Kidney (tissue), 14 donors: ENCODE data around the gene SH3PXD2A. TPM values are rescaled to one million over a fixed set of nuclear protein-coding genes. Genes with fewer than 3 reads are reported as not detected.
A peak's percentile ranks its signal among the peaks of the same experiment; 100 is the strongest.

Source experiments
- DNase-seq, 5 donors: peaks; one replicate each; pipeline ENCODE4 v3.0.0-alpha.2; 2013 to 2020
- FAIRE-seq: peaks from 2 replicates; lab custom pipeline; 2012; peaks lifted over from hg19 to GRCh38; lab: Jason Lieb, UNC
- H3K27ac ChIP-seq, 2 donors: one replicate each; pipeline ENCODE4 v1.7.0; 2013; ENCODE audit warnings: low read depth in 2 of 2, low read length in 2 of 2, inconsistent platforms in 1 of 2
- H3K27me3 ChIP-seq: one replicate; pipeline ENCODE4 v1.7.1; 2013; ENCODE audit warnings: low read length, inconsistent platforms; ENCODE audit not compliant: control insufficient read depth, insufficient read depth
- H3K36me3 ChIP-seq, 3 donors: one replicate each; pipeline versions ENCODE4 v1.7.0 to v1.7.1; 2013; ENCODE audit warnings: low read length in 3 of 3, control low read depth in 1 of 3, inconsistent platforms in 1 of 3; ENCODE audit not compliant: insufficient read depth in 3 of 3, control insufficient read depth in 2 of 3
- H3K4me1 ChIP-seq, 3 donors: one replicate each; pipeline versions ENCODE4 v1.7.0 to v1.7.1; 2013; ENCODE audit warnings: low read length in 3 of 3, inconsistent platforms in 1 of 3, low read depth in 1 of 3; ENCODE audit not compliant: control insufficient read depth in 2 of 3, insufficient read depth in 2 of 3
- H3K4me3 ChIP-seq, 3 donors: one replicate each; pipeline versions ENCODE4 v1.7.0 to v1.8.1; 2013; ENCODE audit warnings: low read length in 3 of 3, control low read depth in 1 of 3, inconsistent platforms in 1 of 3
- H3K9ac ChIP-seq, 3 donors: one replicate each; pipeline versions ENCODE4 v1.7.0 to v1.7.1; 2013; ENCODE audit warnings: low read length in 3 of 3, control low read depth in 1 of 3, inconsistent platforms in 1 of 3
- H3K9me3 ChIP-seq, 3 donors: one replicate each; pipeline versions ENCODE4 v1.7.0 to v1.7.1; 2013; ENCODE audit warnings: low read length in 3 of 3, control low read depth in 1 of 3, inconsistent platforms in 1 of 3; ENCODE audit not compliant: control insufficient read depth in 2 of 3, insufficient read depth in 1 of 3
- intact Hi-C: fragments of 100-400 bp; cut with DNase I; formaldehyde crosslinking; loops from one replicate; pipeline ENCODE4 v1.11.1; 2022
- polyA plus RNA-seq: library from polyadenylated mRNA; stranded (reverse); fragments of 350-450 nt; fragmentation: Illumina TruSeq; extraction: RNeasy Lipid Tissue Mini Kit (QIAGEN cat#74804); gene quantifications from one replicate; pipeline ENCODE4 v1.2.3, GENCODE V29; 2014; ENCODE audit warnings: low read depth, low replicate concordance; ENCODE audit not compliant: insufficient read depth
- total RNA-seq: library from RNA; stranded (reverse); fragmentation: NEBNext Ultra II Directional; extraction: Animal tissue kit (Norgen Biotek cat#: 25700); gene quantifications from one replicate; pipeline ENCODE4 v1.2.1, GENCODE V29; 2021
- TF ChIP-seq, protein P1 (sequence below): IDR thresholded peaks from 3 replicates; pipeline ENCODE4 v1.5.1; 2012; ENCODE audit warnings: mild to moderate bottlenecking, moderate library complexity, borderline replicate concordance; ENCODE audit not compliant: insufficient read depth; ENCODE audit errors: extremely low read depth
- donor health status: control.
- donor health status: control.
- donor health status: control.
- donor health status: control.
- donor health status: control.
- donor health status: DM: yes; HTN: yes; CAD: no.
- donor health status: Normal renal cell carcinoma (clear cell type).

The SH3PXD2A gene
- total and polyA plus RNA-seq, 2 donors from 2014 or later, result 2.4 to 20.1 TPM

DNA sequence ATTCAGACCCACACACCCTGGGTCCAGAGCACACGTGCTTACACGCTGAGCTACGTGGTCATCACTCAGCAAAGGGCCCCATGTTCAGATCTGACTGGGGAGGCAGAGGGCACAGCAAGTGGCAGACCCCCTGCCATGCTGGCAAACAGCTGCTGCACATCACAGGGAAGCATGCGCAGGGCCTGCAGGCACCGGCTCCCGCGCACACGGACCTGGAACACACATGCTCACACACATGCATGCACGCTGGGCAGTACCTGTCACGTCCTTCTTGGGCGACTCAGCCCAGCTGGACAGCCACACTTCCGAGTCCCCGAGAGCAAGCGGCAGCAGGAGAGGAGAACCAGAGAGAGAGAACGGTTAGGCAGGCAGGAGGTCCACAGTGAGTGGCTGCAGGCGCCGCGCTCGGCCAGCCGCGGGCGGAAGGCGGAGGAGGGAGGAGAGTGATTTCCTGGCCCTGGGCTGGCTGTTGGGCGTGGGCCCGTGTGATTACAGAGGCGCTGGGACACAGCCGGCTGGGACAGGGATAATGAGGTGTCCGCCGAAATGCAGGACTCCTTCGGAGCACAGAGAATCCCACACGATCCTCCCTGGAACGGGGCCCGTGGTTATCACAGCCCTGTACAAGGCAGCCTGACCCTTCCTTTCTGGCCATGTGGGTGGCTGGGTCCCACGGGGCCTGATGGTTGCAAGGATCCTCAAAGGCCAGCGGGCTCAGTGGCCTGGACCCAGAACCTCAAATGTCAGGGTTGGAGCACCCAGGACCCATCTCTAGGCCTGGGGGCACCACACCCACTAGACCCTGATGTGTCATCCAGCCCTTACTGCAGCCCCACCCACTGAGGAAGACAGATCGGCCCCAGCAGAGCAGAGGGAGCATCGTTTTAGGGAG is 186.8 kb downstream of the SH3PXD2A start:
- H3K4me3 ChIP-seq, result peak overlapping the region in 1 of 3 donors; percentile 50
- FAIRE-seq, result no peak
- peak; percentile 76 to 93 (median 82) for DNase-seq
- intact Hi-C loops, result no loop called here
- H3K27me3 ChIP-seq, result no peaks in the 10 kb centered on the region
- no peak overlapping the region for H3K9ac ChIP-seq
- peaks cover 0 to 15% (median 8%) of the 10 kb centered on the region in 3 donors for H3K4me1 ChIP-seq
- no peaks in the 10 kb centered on the region for H3K36me3 ChIP-seq
- TF ChIP-seq, protein P1, sequence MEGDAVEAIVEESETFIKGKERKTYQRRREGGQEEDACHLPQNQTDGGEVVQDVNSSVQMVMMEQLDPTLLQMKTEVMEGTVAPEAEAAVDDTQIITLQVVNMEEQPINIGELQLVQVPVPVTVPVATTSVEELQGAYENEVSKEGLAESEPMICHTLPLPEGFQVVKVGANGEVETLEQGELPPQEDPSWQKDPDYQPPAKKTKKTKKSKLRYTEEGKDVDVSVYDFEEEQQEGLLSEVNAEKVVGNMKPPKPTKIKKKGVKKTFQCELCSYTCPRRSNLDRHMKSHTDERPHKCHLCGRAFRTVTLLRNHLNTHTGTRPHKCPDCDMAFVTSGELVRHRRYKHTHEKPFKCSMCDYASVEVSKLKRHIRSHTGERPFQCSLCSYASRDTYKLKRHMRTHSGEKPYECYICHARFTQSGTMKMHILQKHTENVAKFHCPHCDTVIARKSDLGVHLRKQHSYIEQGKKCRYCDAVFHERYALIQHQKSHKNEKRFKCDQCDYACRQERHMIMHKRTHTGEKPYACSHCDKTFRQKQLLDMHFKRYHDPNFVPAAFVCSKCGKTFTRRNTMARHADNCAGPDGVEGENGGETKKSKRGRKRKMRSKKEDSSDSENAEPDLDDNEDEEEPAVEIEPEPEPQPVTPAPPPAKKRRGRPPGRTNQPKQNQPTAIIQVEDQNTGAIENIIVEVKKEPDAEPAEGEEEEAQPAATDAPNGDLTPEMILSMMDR, result no peak
- peak overlapping the region in 1 of 2 donors; percentile 7 for H3K27ac ChIP-seq
- no peaks in the 10 kb centered on the region for H3K9me3 ChIP-seq

DNA sequence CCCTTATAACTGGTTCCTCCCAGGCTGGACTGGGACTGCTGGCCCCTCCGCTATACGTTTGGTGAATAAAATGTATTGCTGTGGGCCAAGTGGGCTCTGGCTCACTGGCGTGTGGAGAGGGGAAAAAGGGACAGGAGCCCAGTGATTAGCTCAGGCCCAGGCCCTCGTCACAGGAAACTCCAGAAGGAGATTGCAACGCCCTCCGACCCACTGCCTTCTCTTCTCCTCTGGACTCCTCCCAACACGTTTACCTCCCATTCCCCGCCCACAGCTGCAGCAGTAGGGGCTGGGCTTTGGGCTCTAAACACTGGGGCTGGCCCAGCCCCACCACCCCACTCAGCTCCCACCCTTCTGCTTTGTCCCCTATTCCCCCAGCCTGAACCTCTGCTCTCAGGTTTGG is 188.0 kb downstream of the SH3PXD2A start:
- TF ChIP-seq, protein P1, result no peak
- intact Hi-C loops, result no loop called here
- FAIRE-seq (no peak), DNase-seq (peak in 4 of 5 donors; percentile 54 to 92 (median 68))
- H3K4me1 ChIP-seq, result peaks cover 0 to 15% (median 11%) of the 10 kb centered on the region in 3 donors
- H3K9me3 ChIP-seq, result no peaks in the 10 kb centered on the region
- H3K9ac ChIP-seq, result no peak overlapping the region
- no peaks in the 10 kb centered on the region for H3K27me3 ChIP-seq
- no peaks in the 10 kb centered on the region for H3K36me3 ChIP-seq
- H3K4me3 ChIP-seq, result no peak overlapping the region
- H3K27ac ChIP-seq, result peak overlapping the region in 1 of 2 donors; percentile 7

DNA sequence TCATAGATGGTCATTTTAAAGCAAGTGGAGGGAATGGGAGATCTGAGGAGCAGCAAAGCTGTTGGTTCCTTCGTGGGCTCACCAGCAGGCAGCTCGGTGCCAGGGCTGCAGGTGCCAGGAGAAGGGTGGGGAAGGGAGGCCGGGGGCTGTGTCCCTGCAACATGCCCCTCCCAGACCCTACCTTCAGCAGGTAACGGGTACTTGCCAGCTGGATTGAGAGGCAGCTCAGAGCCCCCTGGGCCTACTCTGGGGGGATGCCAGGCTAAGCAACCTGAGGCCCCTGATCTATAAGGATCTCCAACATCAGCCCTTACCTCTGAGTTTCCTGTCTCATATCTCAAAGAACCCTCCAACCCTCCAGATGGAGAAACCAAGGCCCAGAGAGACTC is 188.6 kb downstream of the SH3PXD2A start:
- no peak overlapping the region for H3K4me3 ChIP-seq
- peaks cover 0 to 17% (median 11%) of the 10 kb centered on the region in 3 donors for H3K4me1 ChIP-seq
- no peaks in the 10 kb centered on the region for H3K9me3 ChIP-seq
- no peak overlapping the region for H3K9ac ChIP-seq
- intact Hi-C loops, result no loop called here
- FAIRE-seq (no peak), DNase-seq (no peak)
- TF ChIP-seq, protein P1, result no peak
- no peaks in the 10 kb centered on the region for H3K36me3 ChIP-seq
- no peaks in the 10 kb centered on the region for H3K27me3 ChIP-seq
- H3K27ac ChIP-seq, result no peak overlapping the region
